Lung (tissue), 12 donors: ENCODE data around the gene DEPDC5. TPM values are rescaled to one million over a fixed set of nuclear protein-coding genes. Genes with fewer than 3 reads are reported as not detected.

Experiments
- ATAC-seq: fragments of 200-7000 bp; cut with Tn5 transposase; one replicate; pipeline ENCODE4 v1.9.1; 2020; ENCODE audit warnings: moderate number of reproducible peaks; ENCODE audit not compliant: insufficient read depth, low FRiP score
- DNase-seq, 3 donors: peaks; one replicate each; pipeline ENCODE4 v3.0.0-alpha.2; 2013 to 2017
- H3K27ac ChIP-seq, 2 donors: one replicate each; pipeline ENCODE4 v1.5.1; 2013; ENCODE audit warnings: mild to moderate bottlenecking in 2 of 2, moderate library complexity in 2 of 2, control low read depth in 1 of 2, inconsistent platforms in 1 of 2, low read depth in 1 of 2, low read length in 1 of 2
- H3K27me3 ChIP-seq, 3 donors: one replicate each; pipeline ENCODE4 v1.5.1; 2013; ENCODE audit warnings: low read length in 2 of 3; ENCODE audit not compliant: control insufficient read depth in 3 of 3, insufficient read depth in 3 of 3
- H3K36me3 ChIP-seq, 4 donors: one replicate each; pipeline ENCODE4 v1.5.1; 2013; ENCODE audit warnings: low read length in 4 of 4, mild to moderate bottlenecking in 1 of 4, moderate library complexity in 1 of 4; ENCODE audit not compliant: control insufficient read depth in 4 of 4, insufficient read depth in 4 of 4
- H3K4me1 ChIP-seq, 5 donors: one replicate each; pipeline ENCODE4 v1.5.1; 2013; ENCODE audit warnings: low read length in 5 of 5, mild to moderate bottlenecking in 2 of 5, moderate library complexity in 1 of 5; ENCODE audit not compliant: control insufficient read depth in 5 of 5, insufficient read depth in 5 of 5
- H3K4me3 ChIP-seq: one replicate; pipeline ENCODE4 v1.5.1; 2013; ENCODE audit warnings: mild to moderate bottlenecking, control low read depth, moderate library complexity
- H3K9ac ChIP-seq, 2 donors: one replicate each; pipeline ENCODE4 v1.5.1; 2013; ENCODE audit warnings: low read length in 2 of 2, control low read depth in 1 of 2; ENCODE audit not compliant: insufficient read depth in 1 of 2
- H3K9me3 ChIP-seq, 4 donors: one replicate each; pipeline ENCODE4 v1.5.1; 2013; ENCODE audit warnings: low read length in 3 of 4, mild to moderate bottlenecking in 1 of 4, moderate library complexity in 1 of 4; ENCODE audit not compliant: control insufficient read depth in 4 of 4, insufficient read depth in 3 of 4
- CTCF ChIP-seq: IDR thresholded peaks from 2 replicates; pipeline ENCODE4 v1.5.1; 2012; ENCODE audit warnings: mild to moderate bottlenecking; ENCODE audit errors: control extremely low read depth, extremely low read depth
- WGBS, 2 donors: extraction: QIAGEN DNeasy Blood & Tissue Kit; methylation state at CpG; one replicate each; pipeline ENCODE4 v1.1.7; 2013; 5-methylcytosine and 5-hydroxymethylcytosine counted together
- polyA plus RNA-seq, 2 donors: library from polyadenylated mRNA; stranded (reverse); fragments of 200-250 nt; gene quantifications; one replicate each; pipeline ENCODE4 v1.2.1, GENCODE V29; 2013
- total RNA-seq, 2 donors: library from RNA; depleted of rRNA in 1 of 2; stranded (reverse); fragments of >200 nt in 1 of 2; gene quantifications; one replicate each; pipeline ENCODE4 v1.2.1, GENCODE V29; 2014 to 2021
- donor health status: control.
- donor health status: control.
- donor health status: Bipolar disorder and iron deficiency.
- donor health status: healthy.
- donor health status: DM: yes; HTN: yes; CAD: no.

The DEPDC5 gene
- total and polyA plus RNA-seq, 4 donors, result 6.6 to 29.0 (median 16.3) TPM

DNA sequence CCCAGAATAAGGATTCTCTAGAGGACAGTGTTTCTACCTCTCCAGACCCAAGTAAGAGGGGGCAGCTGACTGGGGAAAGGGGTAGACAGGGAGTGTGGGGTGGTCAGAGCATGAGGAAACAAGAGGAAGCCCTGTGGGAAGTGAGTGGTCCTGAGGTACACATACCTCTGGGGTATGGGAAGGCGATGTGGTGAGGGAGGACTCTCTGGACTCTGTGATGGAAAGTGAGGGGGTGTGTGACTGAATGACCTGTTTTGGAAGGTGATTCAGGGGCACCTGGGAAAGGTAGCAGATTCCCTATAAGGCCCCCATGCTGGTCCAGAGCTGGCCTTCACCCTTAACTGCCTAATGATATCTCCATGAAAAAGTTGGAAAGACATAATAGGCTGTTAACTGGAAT is 80.1 kb downstream of the DEPDC5 start:
- Histone ChIP-seq H3K4me1 (peaks cover 0 to 6% (median 0%) of the 10 kb centered on the region in 5 donors), H3K27ac (no peak overlapping the region), H3K36me3 (peaks cover 8 to 32% (median 13%) of the 10 kb centered on the region in 4 donors), H3K9ac (no peak overlapping the region), H3K27me3 (no peaks in the 10 kb centered on the region), H3K4me3 (no peak overlapping the region), H3K9me3 (peaks cover 0 to 3% (median 0%) of the 10 kb centered on the region in 4 donors)
- DNase-seq, result no peak
- TF ChIP-seq CTCF, result no peak
- WGBS, 2 donors, result 89 to 98% methylated on average over 1 of the region's 1 CpG
- no peak for ATAC-seq

GRCh38 chr22:31836010-31836409 is 82.2 kb downstream of the DEPDC5 start:
- H3K36me3 ChIP-seq, result peaks cover 10 to 38% (median 18%) of the 10 kb centered on the region in 4 donors
- H3K4me1 ChIP-seq, result no peaks in the 10 kb centered on the region
- no peak for TF ChIP-seq CTCF
- no peak for ATAC-seq
- no peak overlapping the region for H3K27ac ChIP-seq
- DNase-seq, result no peak
- no peaks in the 10 kb centered on the region for H3K27me3 ChIP-seq
- no peak overlapping the region for H3K9ac ChIP-seq
- WGBS, 2 donors, result 88 to 97% methylated on average over 5 of the region's 5 CpGs
- peaks cover 0 to 3% (median 0%) of the 10 kb centered on the region in 4 donors for H3K9me3 ChIP-seq
- no peak overlapping the region for H3K4me3 ChIP-seq

GRCh38 chr22:31838917-31839316 is 85.1 kb downstream of the DEPDC5 start:
- TF ChIP-seq CTCF, result no peak
- Histone ChIP-seq H3K9me3 (peaks cover 0 to 3% (median 0%) of the 10 kb centered on the region in 4 donors), H3K36me3 (peaks cover 14 to 39% (median 19%) of the 10 kb centered on the region in 4 donors), H3K4me3 (no peak overlapping the region), H3K27ac (no peak overlapping the region), H3K9ac (no peak overlapping the region), H3K4me1 (no peaks in the 10 kb centered on the region), H3K27me3 (no peaks in the 10 kb centered on the region)
- DNase-seq (no peak), ATAC-seq (no peak)
- 83 to 92% methylated on average over 3 of the region's 3 CpGs for WGBS, 2 donors

GRCh38 chr22:31839986-31840385 is 86.2 kb downstream of the DEPDC5 start:
- WGBS, 2 donors, result 96 to 100% methylated on average over 1 of the region's 1 CpG
- H3K4me3 ChIP-seq, result no peak overlapping the region
- TF ChIP-seq CTCF, result no peak
- H3K9me3 ChIP-seq, result peaks cover 0 to 3% (median 0%) of the 10 kb centered on the region in 4 donors
- H3K4me1 ChIP-seq, result no peaks in the 10 kb centered on the region
- no peaks in the 10 kb centered on the region for H3K27me3 ChIP-seq
- ATAC-seq (no peak), DNase-seq (no peak)
- H3K9ac ChIP-seq, result no peak overlapping the region
- peaks cover 13 to 41% (median 21%) of the 10 kb centered on the region in 4 donors for H3K36me3 ChIP-seq
- H3K27ac ChIP-seq, result no peak overlapping the region
